NOMO-1 treated with dmso at 0.1 percent for 144 hours (cell line): Measurements from ENCODE around the gene SPTBN4.
"Not testable (repeated sequence)": the region's sequence is repeated elsewhere in the genome, so short reads cannot be mapped to it uniquely, and the experiment has no call there.

Source experiments
- DNase-seq: peaks from one replicate; lab custom pipeline; 2025; ENCODE audit not compliant: unreplicated experiment; lab: John Stamatoyannopoulos, UW

Gene SPTBN4

DNA sequence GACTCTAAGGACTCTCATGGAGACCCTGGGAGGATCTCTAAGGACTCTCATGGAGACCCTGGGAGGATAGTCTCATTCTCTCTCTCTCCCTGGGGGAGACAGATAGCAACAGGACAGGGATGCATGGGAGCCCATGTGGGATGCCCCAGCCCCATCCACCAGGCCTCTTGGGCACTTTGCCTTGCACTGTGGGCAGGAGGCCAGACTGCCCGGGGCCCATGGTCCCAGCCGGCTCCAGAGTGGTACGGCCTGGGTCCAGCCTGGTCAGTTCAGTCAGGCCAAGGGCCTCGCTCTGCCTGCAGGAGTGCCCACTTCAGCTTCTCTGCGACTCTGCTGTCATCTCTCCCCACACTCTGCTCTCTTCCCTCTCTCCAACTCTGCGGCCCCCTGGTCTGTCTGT is 61.3 kb downstream of the SPTBN4 start:
- no peak for DNase-seq

DNA sequence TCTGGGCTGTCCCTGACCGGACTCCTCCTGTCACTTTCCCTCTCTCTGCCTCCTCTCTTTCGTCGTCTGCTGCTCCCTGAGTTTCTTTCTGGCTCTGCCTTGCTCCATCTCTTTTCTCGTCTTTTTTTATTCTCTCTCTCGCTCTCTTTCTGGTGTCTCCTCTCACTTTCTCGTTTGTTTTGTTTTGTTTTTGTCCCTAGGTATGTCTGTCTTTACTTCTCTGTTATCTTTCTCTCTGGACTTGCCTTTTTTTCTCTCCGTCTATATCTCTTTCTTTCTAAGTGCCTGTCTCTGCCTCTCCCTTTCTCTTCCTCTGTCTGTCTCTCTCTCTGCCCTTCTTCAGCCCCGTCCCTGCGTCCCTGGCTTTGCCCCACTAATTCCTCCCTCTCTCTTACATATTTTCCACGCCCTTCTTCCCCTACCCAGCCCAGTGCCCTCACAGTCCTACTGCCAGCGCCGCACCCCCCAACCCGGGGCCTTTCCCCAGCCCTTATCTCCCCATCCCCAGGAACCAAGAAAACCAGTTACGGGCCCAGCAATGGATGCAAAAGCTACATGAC is 61.8 kb downstream of the SPTBN4 start:
- DNase-seq: no peak

GRCh38 chr19:40529093-40529954 is 62.5 kb downstream of the SPTBN4 start:
- peak; percentile 51 for DNase-seq

DNA sequence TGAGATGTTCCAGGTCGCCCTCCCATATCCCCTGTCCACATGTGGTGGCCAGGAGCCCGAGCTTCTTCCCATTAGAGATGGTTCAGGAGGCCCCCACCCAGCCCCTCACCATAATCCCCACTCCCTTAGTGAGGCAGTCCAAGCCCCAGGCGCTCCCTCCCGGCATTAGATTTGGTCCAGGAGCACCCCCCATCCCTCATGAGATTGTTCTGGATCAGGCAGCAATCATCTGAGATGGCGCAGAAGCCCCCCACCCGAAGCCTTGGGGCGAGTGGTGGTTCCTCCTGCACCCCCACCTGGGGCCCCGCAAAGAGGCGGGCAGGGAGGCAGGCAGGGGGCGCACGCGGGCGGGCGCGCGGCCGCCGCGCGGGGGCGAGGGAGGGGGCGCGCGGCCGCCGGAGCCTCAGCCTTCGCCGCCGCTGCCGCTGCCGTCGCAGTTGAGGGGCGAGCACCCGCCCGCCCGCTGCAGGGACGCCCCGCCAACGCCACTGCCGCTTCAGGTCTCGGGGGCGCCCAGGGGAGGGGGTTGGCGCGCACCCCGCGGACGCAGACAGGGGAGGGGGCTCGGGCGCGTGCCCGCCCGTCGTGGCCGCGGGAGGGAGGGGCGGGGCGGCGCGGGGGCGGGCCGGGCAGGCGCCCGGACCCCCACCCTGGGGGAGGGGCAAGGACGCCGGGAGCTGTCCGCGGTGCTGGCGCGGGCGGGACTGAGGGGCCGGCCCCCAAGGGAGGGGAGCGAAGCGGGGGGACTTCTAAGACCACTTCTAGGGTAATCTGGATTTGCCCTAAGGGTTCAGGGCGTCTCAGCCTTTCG is 63.5 kb downstream of the SPTBN4 start:
- DNase-seq: no peak

DNA sequence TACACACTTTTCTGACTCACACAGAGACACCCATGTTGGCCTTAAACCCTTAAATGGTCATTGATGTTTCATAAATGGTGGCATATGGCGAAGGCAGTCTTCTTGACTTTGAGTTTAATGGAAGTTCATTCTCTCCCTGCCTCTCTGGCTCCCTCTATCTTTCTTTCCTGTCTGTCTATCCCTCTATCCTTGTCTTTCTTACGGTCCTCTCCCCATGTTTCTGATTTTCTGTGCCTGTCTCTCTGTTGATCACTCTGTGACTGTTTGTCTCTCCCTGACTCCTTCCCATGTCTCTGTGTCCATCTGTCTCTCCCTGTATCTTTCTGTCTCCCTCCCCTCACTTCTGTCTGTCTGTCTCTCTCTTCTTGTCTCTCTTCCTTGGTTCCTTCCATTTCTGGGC is 66.7 kb downstream of the SPTBN4 start:
- no peak for DNase-seq

- DNase-seq: no peak
Measured at GRCh38 chr19:40534148-40534547, 67.3 kb downstream of the SPTBN4 start.

DNA sequence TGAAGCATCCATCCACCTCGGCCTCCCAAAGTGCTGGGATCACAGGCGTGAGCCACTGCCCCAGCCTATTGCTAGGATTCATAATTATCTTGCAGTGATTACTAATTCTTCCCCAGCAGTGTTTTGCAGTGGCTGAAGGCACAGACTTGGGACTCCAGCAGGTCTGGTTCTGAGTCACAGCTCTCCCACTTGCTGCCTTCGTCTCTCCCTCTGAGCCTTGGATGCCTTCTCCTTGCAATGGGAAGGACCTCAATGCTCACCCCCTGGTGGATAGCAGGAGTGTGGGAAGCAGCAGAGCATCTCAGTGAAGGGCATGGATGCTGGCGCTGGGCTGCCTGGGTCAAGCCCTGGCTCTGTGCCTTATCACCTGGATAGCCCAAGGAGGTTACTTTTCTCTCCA is 72.3 kb downstream of the SPTBN4 start:
- no peak for DNase-seq

GRCh38 chr19:40542202-40542859 is 75.5 kb downstream of the SPTBN4 start:
- no peak for DNase-seq

DNA sequence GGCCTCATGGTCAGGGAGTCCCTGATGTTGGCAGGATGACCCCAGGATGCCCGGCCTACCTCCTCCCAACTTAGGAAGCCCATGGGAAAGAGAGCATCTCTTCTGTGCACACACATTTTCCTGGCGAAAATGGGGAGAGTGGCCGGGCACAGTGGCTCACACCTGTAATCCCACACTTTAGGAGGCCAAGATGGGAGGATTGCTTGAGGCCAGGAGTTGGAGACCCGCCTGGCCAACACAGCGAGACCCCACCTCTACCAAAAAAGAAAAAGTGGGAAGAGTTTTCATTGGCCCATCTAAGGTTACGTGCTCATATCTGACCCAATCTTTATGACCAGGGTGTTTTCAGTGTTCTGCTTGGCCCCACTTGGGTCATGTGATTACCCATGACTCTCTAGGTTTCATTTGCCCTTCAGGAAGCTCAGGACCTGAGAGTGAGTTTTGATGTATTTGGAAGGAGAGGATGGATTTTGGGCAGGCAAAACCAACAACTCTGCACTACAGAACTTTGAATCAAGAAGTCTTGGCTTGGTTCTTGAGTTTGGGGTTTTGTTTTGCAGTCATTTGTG is 76.3 kb downstream of the SPTBN4 start:
- DNase-seq: no peak

- DNase-seq: not testable (repeated sequence)
Measured at GRCh38 chr19:40546153-40546841, 79.5 kb downstream of the SPTBN4 start.

- not testable (repeated sequence) for DNase-seq
Measured at GRCh38 chr19:40547190-40547589, 80.4 kb downstream of the SPTBN4 start.

- DNase-seq: no peak
Measured at GRCh38 chr19:40547836-40548235, 81.0 kb downstream of the SPTBN4 start.

GRCh38 chr19:40549007-40549708 is 82.4 kb downstream of the SPTBN4 start:
- no peak for DNase-seq

DNA sequence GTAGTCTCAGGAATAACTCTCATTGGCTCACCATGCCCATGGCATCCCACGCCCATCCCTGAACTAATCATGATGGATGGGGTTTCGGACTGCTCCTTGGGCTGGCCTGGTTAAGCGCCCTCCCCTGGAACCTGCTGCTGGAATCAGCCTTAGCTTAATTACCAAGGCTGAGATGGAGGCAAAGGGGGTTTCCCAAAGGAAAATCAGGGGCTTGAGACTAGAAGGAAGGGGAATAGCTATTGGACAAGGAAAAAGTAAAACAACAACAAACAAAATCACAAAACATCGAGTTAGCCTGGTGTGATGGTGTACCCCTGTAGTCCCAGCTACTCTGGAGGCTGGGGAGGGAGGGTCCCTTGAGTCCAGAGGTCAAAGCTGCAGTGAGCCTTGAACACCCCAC is 84.2 kb downstream of the SPTBN4 start:
- no peak for DNase-seq

DNA sequence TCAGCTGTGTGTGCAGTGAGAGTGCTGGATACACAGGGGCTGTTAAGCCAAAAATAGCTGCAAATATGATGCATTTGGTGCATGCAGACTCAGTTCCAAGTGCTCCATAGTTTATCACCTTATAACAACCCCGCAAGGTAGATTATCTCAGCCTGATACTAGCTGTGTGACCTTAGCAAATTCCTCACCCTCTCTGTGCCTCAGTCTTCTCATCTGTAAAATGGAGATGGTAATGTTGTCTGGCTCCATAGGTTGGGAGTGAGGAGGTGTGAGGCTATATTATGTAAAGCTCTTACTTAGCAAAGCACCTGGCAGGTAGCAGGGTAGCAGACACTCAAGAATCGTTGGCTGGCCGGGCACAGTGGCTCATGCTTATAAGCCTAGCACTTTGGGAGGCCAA is 86.0 kb downstream of the SPTBN4 start:
- no peak for DNase-seq

- no peak for DNase-seq
Measured at GRCh38 chr19:40553885-40554857, 87.4 kb downstream of the SPTBN4 start.

GRCh38 chr19:40555978-40556689 is 89.3 kb downstream of the SPTBN4 start:
- no peak for DNase-seq

GRCh38 chr19:40556953-40557530 is 90.2 kb downstream of the SPTBN4 start:
- no peak for DNase-seq
